HG03064 (cell line): ENCODE measurements around the gene MED15.
"Not testable (repeated sequence)": the region's sequence is repeated elsewhere in the genome, so short reads cannot be mapped to it uniquely, and the experiment has no call there.

Experiments
- ATAC-seq: cut with Tn5 transposase; IDR thresholded peaks from one replicate; pipeline ENCODE4 v1.9.1; 2021; ENCODE audit warnings: low read depth; ENCODE audit not compliant: unreplicated experiment

MED15 gene, protein sequence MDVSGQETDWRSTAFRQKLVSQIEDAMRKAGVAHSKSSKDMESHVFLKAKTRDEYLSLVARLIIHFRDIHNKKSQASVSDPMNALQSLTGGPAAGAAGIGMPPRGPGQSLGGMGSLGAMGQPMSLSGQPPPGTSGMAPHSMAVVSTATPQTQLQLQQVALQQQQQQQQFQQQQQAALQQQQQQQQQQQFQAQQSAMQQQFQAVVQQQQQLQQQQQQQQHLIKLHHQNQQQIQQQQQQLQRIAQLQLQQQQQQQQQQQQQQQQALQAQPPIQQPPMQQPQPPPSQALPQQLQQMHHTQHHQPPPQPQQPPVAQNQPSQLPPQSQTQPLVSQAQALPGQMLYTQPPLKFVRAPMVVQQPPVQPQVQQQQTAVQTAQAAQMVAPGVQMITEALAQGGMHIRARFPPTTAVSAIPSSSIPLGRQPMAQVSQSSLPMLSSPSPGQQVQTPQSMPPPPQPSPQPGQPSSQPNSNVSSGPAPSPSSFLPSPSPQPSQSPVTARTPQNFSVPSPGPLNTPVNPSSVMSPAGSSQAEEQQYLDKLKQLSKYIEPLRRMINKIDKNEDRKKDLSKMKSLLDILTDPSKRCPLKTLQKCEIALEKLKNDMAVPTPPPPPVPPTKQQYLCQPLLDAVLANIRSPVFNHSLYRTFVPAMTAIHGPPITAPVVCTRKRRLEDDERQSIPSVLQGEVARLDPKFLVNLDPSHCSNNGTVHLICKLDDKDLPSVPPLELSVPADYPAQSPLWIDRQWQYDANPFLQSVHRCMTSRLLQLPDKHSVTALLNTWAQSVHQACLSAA

GRCh38 chr22:20507253-20508066, at the start of gene MED15:
TSS of gene MED15 (plus strand) at chr22:20507610. CDS start at chr22:20507679, 69 bp downstream.
- ATAC-seq = peak; percentile 69

DNA sequence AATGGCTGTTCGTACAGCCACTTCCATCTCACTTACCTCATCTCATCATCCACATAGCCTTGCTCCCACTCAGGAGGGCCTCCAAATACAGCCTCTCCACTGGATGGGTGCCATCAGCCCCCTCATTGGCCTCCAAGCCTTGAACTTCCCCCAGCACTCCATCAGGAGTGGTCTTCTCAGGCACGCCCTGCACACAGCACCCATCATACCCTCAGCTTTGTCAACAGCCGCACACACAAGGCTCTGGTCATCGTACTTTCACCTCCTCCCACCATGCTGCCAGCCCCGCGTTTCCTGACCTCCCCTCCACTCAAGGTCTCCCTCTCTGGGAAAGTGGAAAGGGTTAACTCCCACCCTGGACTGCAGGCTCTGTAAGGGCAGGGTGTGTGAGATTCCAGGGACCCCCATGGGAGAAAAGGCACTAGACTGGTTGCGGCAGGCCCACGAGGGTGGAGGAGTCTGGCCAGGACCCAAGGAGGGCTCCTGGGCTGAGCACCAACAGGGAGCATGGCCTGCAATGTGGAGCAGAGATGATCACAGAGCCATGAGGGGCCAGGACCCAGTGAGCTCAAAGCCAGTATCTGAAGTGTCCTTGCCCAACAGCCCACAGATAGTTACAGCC, 48.8 kb upstream of the MED15 start:
- ATAC-seq = no peak

GRCh38 chr22:20459152-20459542, 48.3 kb upstream of the MED15 start:
- ATAC-seq = no peak

GRCh38 chr22:20459862-20460261, 47.5 kb upstream of the MED15 start:
- ATAC-seq = no peak

- no peak for ATAC-seq
These were observed 43.9 kb upstream of the MED15 start for GRCh38 chr22:20463324-20464095.

GRCh38 chr22:20464096-20464614, 43.3 kb upstream of the MED15 start:
- ATAC-seq = no peak

GRCh38 chr22:20464912-20465758, 42.3 kb upstream of the MED15 start:
- ATAC-seq = no peak

DNA sequence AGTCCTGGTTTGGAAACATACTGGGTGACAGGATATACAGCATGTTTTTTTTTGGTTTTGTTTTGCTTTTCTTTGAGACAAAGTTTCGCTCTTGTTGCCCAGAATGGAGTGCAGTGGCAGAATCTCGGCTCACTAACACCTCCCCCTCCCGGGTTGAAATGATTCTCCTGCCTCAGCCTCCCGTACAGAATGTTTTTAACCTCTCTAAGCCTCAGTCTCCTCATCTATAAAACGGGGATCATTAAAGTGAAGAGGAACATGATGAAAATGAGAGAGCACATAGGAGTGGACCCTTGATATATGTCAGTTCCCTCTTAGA, 41.7 kb upstream of the MED15 start:
- ATAC-seq = no peak

DNA sequence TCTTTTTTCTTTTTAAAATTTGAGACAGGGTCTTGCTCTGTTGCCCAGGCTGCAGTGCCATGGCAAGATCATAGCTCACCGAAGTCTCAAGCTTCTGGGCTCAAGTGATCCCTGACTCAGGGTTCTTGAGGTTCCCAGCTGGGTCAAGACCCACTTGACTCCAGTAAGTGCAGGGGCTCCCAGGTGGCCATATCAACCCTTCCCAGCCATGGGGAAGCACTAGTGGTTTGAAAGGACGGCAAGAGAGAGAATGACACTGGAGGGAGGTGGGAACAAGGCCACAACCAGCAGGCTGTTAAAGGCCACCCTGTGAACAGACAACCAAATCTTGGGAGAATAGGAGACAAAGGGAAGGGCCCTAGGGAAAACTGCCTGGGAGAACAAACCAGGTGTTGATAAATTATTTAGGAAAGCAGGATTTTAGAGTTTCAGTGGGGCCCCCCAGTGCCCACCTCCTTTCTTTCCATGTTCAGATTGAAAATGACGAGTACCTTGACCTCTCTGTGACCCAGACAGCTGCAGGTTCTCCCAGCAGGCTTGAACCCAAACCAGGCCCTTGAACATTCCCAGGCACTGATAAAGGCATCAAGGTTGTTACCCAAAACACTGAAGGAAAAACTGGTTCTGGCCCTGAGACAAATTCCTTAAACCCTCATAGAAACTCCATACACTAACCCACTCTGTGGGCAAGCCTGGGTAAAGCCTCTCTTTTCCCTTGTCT, 40.6 kb upstream of the MED15 start:
- ATAC-seq = no peak

GRCh38 chr22:20469110-20469868, 38.1 kb upstream of the MED15 start:
- ATAC-seq = no peak

DNA sequence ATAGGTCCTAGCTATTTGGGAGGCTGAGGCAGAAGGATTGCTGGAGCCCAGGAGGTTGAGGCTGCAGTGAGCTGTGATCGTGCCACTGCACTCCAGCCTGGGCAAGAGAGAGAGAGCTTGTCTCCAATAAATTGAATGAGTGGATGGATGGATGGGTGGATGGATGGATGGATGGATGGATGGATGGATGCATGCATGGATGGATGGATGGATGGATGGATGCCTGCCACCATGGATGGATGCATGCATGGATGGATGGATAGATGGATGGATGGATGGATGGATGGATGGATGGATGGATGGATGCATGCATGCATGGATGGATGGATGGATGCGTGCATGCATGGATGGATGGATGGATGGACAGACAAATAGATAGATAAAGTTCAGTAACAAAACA, 36.9 kb upstream of the MED15 start:
- not testable (repeated sequence) for ATAC-seq

DNA sequence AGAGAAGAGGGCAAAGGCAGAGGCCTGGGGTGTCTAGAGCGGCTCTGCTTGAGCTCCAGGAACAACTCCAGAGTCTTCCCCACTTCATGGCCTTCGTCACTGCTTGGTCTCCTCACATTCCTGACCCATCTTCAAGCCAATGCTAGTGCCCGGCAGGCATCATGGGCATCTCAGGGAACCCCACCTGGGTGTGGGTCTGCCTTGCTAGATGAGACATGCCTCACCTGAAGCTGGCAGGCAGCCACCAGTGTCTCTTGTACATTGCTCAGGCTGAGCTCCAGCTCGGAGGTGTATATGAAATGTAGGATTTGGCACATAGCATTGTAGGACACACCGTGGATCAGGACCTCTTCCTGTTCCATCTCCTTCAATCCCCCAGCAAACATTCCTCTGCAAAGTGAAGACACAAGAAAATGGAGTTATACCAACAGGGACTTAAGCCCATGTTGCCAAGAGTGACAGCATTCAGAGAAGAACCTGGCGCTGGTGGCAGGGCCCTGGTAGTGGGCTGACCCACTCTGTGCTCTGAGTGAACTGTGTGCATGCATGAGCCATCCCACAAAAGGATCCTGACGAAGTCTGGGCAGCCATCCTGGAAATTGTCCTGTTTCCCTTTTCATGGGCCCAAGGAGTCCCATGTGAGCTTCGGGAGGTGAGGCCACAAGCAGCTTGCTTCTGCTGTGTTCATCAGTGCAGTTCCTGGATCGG, 36.1 kb upstream of the MED15 start:
- no peak for ATAC-seq

DNA sequence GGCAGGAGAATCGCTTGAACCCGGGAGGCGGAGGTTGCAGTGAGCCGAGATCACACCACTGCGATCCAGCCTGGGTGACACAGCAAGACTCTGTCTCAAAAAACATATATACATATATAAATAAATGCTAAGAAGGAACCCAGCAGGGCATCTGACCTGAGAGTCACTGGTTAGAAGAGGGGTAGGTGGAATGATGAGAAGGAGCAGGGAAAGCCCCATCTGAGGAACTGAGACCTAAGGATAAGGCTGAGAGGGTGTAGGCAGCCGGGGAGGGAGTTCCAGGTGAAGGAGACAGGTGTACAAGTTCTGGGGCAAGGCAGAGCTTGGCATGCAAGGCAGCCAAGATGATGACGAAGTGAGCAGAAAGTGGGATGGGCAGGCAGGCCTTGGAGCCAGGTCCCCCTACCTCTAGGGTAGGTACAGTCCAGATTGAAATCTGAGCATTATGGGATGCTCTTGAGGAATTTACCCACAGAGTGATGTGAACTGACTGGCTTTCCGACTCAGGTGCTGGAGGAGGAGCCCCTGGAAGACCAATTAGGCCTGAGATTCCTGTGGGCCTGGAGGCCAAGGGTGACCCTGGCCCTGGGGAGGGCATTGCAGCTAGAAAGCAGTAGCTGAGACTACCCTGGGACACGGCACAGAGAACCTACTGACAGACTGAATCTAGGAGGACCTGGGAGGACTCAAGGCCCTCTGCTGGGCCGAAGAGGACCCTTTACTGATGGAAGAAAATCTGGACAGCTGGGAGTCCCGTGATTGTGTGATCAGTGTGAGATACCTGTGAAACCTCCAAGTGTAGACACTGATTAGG, 34.6 kb upstream of the MED15 start:
- no peak for ATAC-seq

GRCh38 chr22:20475115-20475436, 32.3 kb upstream of the MED15 start:
- no peak for ATAC-seq

GRCh38 chr22:20475569-20475968, 31.8 kb upstream of the MED15 start:
- ATAC-seq = not testable (repeated sequence)

- not testable (repeated sequence) for ATAC-seq
These were observed 29.4 kb upstream of the MED15 start for GRCh38 chr22:20478059-20478458.
